Measurements from ENCODE around the gene ATP5PF. TPM values are rescaled to one million over a fixed set of nuclear protein-coding genes. Genes with fewer than 3 reads are reported as not detected.

ATP5PF gene
- polyA plus RNA-seq, 3 donors: 124 to 360 (median 340) TPM

DNA sequence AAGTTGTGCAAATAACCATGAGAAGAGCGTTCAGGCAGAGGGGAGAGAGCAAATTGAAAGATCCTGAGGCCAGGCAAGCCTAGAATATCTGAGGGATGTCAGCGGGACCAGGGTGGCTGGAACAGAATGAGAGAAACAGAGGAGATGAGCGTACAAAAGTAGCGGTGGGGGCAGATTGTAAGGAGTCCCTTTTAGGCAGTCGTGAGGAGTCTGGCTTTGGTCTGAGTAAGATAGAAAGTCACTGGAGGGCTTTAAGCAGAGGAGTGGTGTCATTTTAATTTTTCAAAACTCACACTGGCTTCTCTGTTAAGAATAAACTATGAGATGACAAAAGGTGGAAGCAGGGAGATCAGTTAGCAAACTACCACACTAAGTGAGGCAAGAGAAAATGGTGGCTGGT, 24.2 kb downstream of the ATP5PF start:
- H3K27ac Mint-ChIP-seq: peak overlapping the region in 1 of 7 donors; percentile 3

DNA sequence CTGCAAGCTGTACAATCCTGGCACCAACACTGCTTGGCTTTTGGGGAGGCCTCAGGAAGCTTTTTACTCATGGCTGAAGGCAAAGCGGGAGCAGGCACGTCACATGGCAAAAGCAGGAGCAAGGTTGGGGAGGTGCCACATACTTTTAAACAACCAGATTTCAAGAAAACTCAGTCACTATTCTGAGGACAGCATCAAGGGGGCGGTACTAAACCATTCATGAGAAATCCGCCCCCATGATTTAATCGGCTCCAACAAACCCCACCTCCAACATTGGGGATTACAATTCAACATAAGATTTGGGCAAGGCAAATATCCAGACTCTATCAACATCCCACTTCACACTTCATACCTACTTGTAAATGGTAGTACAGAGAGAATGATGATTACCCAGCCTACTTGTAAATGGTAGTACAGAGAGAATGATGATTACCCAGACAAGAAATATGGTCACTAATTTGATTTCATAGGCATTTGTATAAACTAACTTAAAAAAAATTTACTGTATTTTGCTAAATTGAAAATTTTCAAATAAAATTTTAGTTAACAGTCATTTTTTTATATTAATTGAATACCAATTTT, 24.9 kb downstream of the ATP5PF start:
- Mint-ChIP-seq H3K36me3 (no peaks in the 10 kb centered on the region), H3K27me3 (ENCODE audit: low read depth in 3 of 3) (no peaks in the 10 kb centered on the region), H3K4me3 (no peak overlapping the region), H3K27ac (peak overlapping the region in 1 of 7 donors; percentile 4), H3K9me3 (peaks cover 0 to 3% (median 0%) of the 10 kb centered on the region in 7 donors), H3K4me1 (no peaks in the 10 kb centered on the region)
- Histone ChIP-seq H3K4me3 (replicated peaks in 1 of 3; ENCODE audit: low read depth in 2 of 3, low read length in 3 of 3) (no peak overlapping the region), H3K27ac (ENCODE audit: low read depth in 1 of 2, low read length in 2 of 2) (no peak overlapping the region), H3K4me1 (ENCODE audit: control insufficient read depth in 1 of 2, insufficient read depth in 2 of 2, low read length in 2 of 2) (no peaks in the 10 kb centered on the region), H3K9ac (ENCODE audit: insufficient read depth, low read length, poor library complexity, severe bottlenecking) (no peak overlapping the region), H3K79me2 (ENCODE audit: insufficient read depth, low read length) (no peaks in the 10 kb centered on the region), H3K36me3 (replicated peaks in 1 of 2; ENCODE audit: control insufficient read depth in 1 of 2, insufficient read depth in 2 of 2, low read length in 2 of 2) (no peaks in the 10 kb centered on the region), H3K9me3 (replicated peaks in 1 of 2; ENCODE audit: control insufficient read depth in 1 of 2, insufficient read depth in 1 of 2, low read length in 2 of 2) (no peaks in the 10 kb centered on the region), H3K4me2 (replicated peaks; ENCODE audit: extremely low read depth, low read length, poor library complexity, severe bottlenecking) (no peak overlapping the region), H2AFZ (ENCODE audit: insufficient read depth, low read depth, low read length, poor library complexity, severe bottlenecking) (no peak overlapping the region), H3K27me3 (ENCODE audit: control insufficient read depth in 2 of 2, insufficient read depth in 2 of 2, low read length in 2 of 2) (no peaks in the 10 kb centered on the region), H4K20me1 (ENCODE audit: insufficient read depth, low read length) (no peaks in the 10 kb centered on the region)
- no CpG with 5 or more reads among the region's 5 CpGs for WGBS (ENCODE audit: insufficient coverage)
- intact Hi-C loops (cut with micrococcal nuclease): loop anchor here (2.0 to 5.0 kb wide), 2 partner anchors 97 to 101 kb away; no protein-coding TSS in a partner anchor
- DNase-seq: no peak
- TF ChIP-seq, protein P1, sequence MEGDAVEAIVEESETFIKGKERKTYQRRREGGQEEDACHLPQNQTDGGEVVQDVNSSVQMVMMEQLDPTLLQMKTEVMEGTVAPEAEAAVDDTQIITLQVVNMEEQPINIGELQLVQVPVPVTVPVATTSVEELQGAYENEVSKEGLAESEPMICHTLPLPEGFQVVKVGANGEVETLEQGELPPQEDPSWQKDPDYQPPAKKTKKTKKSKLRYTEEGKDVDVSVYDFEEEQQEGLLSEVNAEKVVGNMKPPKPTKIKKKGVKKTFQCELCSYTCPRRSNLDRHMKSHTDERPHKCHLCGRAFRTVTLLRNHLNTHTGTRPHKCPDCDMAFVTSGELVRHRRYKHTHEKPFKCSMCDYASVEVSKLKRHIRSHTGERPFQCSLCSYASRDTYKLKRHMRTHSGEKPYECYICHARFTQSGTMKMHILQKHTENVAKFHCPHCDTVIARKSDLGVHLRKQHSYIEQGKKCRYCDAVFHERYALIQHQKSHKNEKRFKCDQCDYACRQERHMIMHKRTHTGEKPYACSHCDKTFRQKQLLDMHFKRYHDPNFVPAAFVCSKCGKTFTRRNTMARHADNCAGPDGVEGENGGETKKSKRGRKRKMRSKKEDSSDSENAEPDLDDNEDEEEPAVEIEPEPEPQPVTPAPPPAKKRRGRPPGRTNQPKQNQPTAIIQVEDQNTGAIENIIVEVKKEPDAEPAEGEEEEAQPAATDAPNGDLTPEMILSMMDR (IDR thresholded peaks at IDR 0.05): no peak

More for the DNA sequence above, 24.2 kb downstream of the ATP5PF start:
- intact Hi-C loops (cut with micrococcal nuclease): no loop called here
- DNase-seq: no peak
- no peaks in the 10 kb centered on the region for H3K79me2 ChIP-seq (ENCODE audit: insufficient read depth, low read length)
- no peaks in the 10 kb centered on the region for H3K27me3 ChIP-seq (ENCODE audit: control insufficient read depth in 2 of 2, insufficient read depth in 2 of 2, low read length in 2 of 2)
- H3K9me3 ChIP-seq (replicated peaks in 1 of 2; ENCODE audit: control insufficient read depth in 1 of 2, insufficient read depth in 1 of 2, low read length in 2 of 2): no peaks in the 10 kb centered on the region
- no peak overlapping the region for H3K9ac ChIP-seq (ENCODE audit: insufficient read depth, low read length, poor library complexity, severe bottlenecking)
- H3K36me3 Mint-ChIP-seq: no peaks in the 10 kb centered on the region
- H3K4me3 ChIP-seq (replicated peaks in 1 of 3; ENCODE audit: low read depth in 2 of 3, low read length in 3 of 3): no peak overlapping the region
- H3K27ac ChIP-seq (ENCODE audit: low read depth in 1 of 2, low read length in 2 of 2): no peak overlapping the region
- no peaks in the 10 kb centered on the region for H3K36me3 ChIP-seq (replicated peaks in 1 of 2; ENCODE audit: control insufficient read depth in 1 of 2, insufficient read depth in 2 of 2, low read length in 2 of 2)
- H3K9me3 Mint-ChIP-seq: peaks cover 0 to 3% (median 0%) of the 10 kb centered on the region in 7 donors
- no peak overlapping the region for H2AFZ ChIP-seq (ENCODE audit: insufficient read depth, low read depth, low read length, poor library complexity, severe bottlenecking)
- no peak overlapping the region for H3K4me3 Mint-ChIP-seq
- H4K20me1 ChIP-seq (ENCODE audit: insufficient read depth, low read length): no peaks in the 10 kb centered on the region
- WGBS (ENCODE audit: insufficient coverage): 100% methylated on average over 4 of the region's 5 CpGs
- H3K4me1 ChIP-seq (ENCODE audit: control insufficient read depth in 1 of 2, insufficient read depth in 2 of 2, low read length in 2 of 2): no peaks in the 10 kb centered on the region
- TF ChIP-seq, protein P1 (IDR thresholded peaks at IDR 0.05): no peak
- H3K4me1 Mint-ChIP-seq: no peaks in the 10 kb centered on the region
- H3K27me3 Mint-ChIP-seq (ENCODE audit: low read depth in 3 of 3): no peaks in the 10 kb centered on the region
- no peak overlapping the region for H3K4me2 ChIP-seq (replicated peaks; ENCODE audit: extremely low read depth, low read length, poor library complexity, severe bottlenecking)

Data from CD14-positive monocyte (primary cell).